HepG2 (cell line): ENCODE results near the gene MEF2B. TPM values are rescaled to one million over a fixed set of nuclear protein-coding genes. Genes with fewer than 3 reads are reported as not detected.

Experiments used
- GABPA ChIP-seq, 2 experiments: IDR thresholded peaks; 2 replicates each; pipeline ENCODE4 v1.6.1; 2011 to 2016; ENCODE audit warnings: low read depth in 2 of 2, low read length in 1 of 2, missing biosample characterization in 1 of 2, missing genetic modification characterization in 1 of 2
- PLRG1 ChIP-seq: fragments of 450-650 bp; conservative IDR thresholded peaks from 2 replicates; pipeline ENCODE4 v1.6.1; 2016
- TOPORS ChIP-seq: sonication (generic); formaldehyde crosslinking; IDR thresholded peaks from 2 replicates; pipeline ENCODE4 v1.8.0; 2023; ENCODE audit warnings: mild to moderate bottlenecking, missing genetic modification reagents
- U2AF1 ChIP-seq: fragments of 200-400 bp; formaldehyde crosslinking; optimal IDR thresholded peaks from 2 replicates; pipeline ENCODE3; 2017; ENCODE audit warnings: mild to moderate bottlenecking, low read depth, low read length
- ZFAT ChIP-seq: sonication (generic); formaldehyde crosslinking; conservative IDR thresholded peaks from 2 replicates; pipeline ENCODE4 v1.8.1; 2023; ENCODE audit warnings: missing genetic modification reagents, inconsistent platforms
- ZNF737 ChIP-seq: sonication (generic); formaldehyde crosslinking; IDR thresholded peaks from 2 replicates; pipeline ENCODE4 v1.5.0; 2020; ENCODE audit warnings: missing genetic modification reagents, mild to moderate bottlenecking, borderline replicate concordance
- polyA plus RNA-seq, 8 experiments: library from polyadenylated mRNA; depleted of rRNA in 3 of 8; stranded (reverse) in 7 of 8; unstranded in 1 of 8; fragments of >200 nt; fragmentation: Illumina TruSeq in 4 of 8; extraction: Trizol in 4 of 8; gene quantifications; 2 replicates each; pipeline versions ENCODE4 v1.2.1 to v1.2.3, GENCODE V29; 2011 to 2016; ENCODE audit warnings: low read depth in 4 of 8, missing spikeins in 1 of 8, mixed read lengths in 1 of 8; ENCODE audit not compliant: insufficient read depth in 1 of 8
- total RNA-seq, 5 experiments: library from RNA; depleted of rRNA; stranded (reverse); fragments of >200 nt; fragmentation: Illumina TruSeq; extraction: Trizol; gene quantifications; 2 replicates each; pipeline ENCODE4 v1.2.3, GENCODE V29; 2016; ENCODE audit warnings: low read depth in 1 of 5
- TF ChIP-seq, protein P1 (sequence below): sonication (generic); formaldehyde crosslinking; IDR thresholded peaks from 2 replicates; pipeline ENCODE4 v1.5.0; 2020; ENCODE audit warnings: missing genetic modification reagents, mild to moderate bottlenecking, borderline replicate concordance
- TF ChIP-seq, protein P2 (sequence below): IDR thresholded peaks from 2 replicates; pipeline ENCODE4 v1.4.0; 2020; ENCODE audit warnings: mild to moderate bottlenecking, missing genetic modification reagents
- TF ChIP-seq, protein P3 (sequence below): IDR thresholded peaks from 2 replicates; pipeline ENCODE4 v1.6.1; 2012; ENCODE audit warnings: low read depth, low read length, improper control_type of control experiment
- TF ChIP-seq, protein P4 (sequence below): sonication (generic); formaldehyde crosslinking; IDR thresholded peaks from 2 replicates; pipeline ENCODE4 v1.4.0; 2020; ENCODE audit warnings: missing genetic modification reagents, borderline replicate concordance
- TF ChIP-seq, protein P5 (sequence below): sonication (generic); formaldehyde crosslinking; conservative IDR thresholded peaks from 2 replicates; pipeline ENCODE4 v1.8.0; 2022; ENCODE audit warnings: mild to moderate bottlenecking, moderate library complexity, missing genetic modification reagents

The MEF2B gene
- total and polyA plus RNA-seq, 2 of the 13 experiments (the other 11 are each of a cell fraction or from before 2014, with no cell fraction given) = 1.2 to 1.7 TPM

DNA sequence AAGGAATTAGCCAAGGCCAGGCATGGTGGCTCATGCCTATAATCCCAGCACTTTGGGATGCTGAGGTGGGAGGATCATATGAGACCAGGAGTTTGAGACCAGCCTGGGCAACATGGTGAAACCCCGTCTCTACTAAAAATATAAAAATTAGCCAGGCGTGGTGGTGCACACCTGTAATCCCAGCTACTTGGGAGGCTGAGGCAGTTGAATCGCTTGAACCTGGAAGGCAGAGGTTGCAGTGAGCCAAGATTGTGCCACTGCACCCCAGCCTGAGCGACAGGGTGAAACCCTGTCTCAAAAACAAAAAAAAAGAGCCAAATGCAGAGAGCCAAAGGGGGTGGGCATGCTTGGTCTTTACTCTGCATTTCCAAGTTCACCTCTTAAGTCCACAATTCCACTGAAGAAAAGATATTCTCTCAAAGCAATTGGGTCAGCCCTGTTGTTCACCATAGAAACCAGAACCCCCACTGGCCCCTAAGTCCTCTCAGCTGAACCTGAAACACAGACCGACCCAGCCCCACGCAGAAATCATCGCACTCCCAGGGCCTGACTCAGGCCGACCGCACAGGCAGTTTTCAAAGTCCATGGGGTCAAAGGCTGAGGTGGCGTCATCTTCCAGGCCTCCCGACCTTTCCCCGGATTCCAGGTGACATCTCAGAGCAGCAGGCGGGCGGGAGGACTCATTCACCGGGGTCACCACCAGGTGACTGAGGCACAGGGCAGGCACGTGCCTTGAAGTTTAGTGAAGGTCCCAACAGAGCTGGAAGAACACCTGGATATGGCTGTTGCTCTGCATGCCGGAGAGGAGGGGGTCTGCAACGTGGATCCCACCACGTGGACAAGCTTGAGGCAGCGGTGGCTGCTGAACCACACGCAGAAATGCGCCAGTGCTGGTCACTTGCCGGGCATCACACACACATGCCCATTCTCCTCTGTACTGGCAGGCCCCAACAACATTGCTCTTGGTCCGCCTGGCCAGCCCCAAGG lies 73.1 kb downstream of the MEF2B start (continued):
- TF ChIP-seq, protein P1, sequence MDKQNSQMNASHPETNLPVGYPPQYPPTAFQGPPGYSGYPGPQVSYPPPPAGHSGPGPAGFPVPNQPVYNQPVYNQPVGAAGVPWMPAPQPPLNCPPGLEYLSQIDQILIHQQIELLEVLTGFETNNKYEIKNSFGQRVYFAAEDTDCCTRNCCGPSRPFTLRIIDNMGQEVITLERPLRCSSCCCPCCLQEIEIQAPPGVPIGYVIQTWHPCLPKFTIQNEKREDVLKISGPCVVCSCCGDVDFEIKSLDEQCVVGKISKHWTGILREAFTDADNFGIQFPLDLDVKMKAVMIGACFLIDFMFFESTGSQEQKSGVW (CRISPR knock-in tag) = no peak
- TF ChIP-seq, protein P2, sequence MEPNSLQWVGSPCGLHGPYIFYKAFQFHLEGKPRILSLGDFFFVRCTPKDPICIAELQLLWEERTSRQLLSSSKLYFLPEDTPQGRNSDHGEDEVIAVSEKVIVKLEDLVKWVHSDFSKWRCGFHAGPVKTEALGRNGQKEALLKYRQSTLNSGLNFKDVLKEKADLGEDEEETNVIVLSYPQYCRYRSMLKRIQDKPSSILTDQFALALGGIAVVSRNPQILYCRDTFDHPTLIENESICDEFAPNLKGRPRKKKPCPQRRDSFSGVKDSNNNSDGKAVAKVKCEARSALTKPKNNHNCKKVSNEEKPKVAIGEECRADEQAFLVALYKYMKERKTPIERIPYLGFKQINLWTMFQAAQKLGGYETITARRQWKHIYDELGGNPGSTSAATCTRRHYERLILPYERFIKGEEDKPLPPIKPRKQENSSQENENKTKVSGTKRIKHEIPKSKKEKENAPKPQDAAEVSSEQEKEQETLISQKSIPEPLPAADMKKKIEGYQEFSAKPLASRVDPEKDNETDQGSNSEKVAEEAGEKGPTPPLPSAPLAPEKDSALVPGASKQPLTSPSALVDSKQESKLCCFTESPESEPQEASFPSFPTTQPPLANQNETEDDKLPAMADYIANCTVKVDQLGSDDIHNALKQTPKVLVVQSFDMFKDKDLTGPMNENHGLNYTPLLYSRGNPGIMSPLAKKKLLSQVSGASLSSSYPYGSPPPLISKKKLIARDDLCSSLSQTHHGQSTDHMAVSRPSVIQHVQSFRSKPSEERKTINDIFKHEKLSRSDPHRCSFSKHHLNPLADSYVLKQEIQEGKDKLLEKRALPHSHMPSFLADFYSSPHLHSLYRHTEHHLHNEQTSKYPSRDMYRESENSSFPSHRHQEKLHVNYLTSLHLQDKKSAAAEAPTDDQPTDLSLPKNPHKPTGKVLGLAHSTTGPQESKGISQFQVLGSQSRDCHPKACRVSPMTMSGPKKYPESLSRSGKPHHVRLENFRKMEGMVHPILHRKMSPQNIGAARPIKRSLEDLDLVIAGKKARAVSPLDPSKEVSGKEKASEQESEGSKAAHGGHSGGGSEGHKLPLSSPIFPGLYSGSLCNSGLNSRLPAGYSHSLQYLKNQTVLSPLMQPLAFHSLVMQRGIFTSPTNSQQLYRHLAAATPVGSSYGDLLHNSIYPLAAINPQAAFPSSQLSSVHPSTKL (CRISPR knock-in tag) = peak; percentile 96
- TF ChIP-seq PLRG1 (no peak), GABPA (IDR thresholded peaks at IDR 0.05; ENCODE audit: low read depth, low read length) (no peak), GABPA (CRISPR knock-in tag; IDR thresholded peaks at IDR 0.05; ENCODE audit: low read depth) (peak; percentile 44; the same call in 1 of the 2 replicates), ZFAT (CRISPR knock-in tag) (no peak), ZNF737 (CRISPR knock-in tag) (no peak), U2AF1 (no peak), TOPORS (CRISPR knock-in tag) (peak; percentile 87)
- TF ChIP-seq, protein P3, sequence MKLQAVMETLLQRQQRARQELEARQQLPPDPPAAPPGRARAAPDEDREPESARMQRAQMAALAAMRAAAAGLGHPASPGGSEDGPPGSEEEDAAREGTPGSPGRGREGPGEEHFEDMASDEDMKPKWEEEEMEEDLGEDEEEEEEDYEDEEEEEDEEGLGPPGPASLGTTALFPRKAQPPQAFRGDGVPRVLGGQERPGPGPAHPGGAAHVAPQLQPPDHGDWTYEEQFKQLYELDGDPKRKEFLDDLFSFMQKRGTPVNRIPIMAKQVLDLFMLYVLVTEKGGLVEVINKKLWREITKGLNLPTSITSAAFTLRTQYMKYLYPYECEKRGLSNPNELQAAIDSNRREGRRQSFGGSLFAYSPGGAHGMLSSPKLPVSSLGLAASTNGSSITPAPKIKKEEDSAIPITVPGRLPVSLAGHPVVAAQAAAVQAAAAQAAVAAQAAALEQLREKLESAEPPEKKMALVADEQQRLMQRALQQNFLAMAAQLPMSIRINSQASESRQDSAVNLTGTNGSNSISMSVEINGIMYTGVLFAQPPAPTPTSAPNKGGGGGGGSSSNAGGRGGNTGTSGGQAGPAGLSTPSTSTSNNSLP = no peak
- TF ChIP-seq, protein P4, sequence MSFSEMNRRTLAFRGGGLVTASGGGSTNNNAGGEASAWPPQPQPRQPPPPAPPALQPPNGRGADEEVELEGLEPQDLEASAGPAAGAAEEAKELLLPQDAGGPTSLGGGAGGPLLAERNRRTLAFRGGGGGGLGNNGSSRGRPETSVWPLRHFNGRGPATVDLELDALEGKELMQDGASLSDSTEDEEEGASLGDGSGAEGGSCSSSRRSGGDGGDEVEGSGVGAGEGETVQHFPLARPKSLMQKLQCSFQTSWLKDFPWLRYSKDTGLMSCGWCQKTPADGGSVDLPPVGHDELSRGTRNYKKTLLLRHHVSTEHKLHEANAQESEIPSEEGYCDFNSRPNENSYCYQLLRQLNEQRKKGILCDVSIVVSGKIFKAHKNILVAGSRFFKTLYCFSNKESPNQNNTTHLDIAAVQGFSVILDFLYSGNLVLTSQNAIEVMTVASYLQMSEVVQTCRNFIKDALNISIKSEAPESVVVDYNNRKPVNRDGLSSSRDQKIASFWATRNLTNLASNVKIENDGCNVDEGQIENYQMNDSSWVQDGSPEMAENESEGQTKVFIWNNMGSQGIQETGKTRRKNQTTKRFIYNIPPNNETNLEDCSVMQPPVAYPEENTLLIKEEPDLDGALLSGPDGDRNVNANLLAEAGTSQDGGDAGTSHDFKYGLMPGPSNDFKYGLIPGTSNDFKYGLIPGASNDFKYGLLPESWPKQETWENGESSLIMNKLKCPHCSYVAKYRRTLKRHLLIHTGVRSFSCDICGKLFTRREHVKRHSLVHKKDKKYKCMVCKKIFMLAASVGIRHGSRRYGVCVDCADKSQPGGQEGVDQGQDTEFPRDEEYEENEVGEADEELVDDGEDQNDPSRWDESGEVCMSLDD (CRISPR knock-in tag) = peak; percentile 60; the same call in 1 of the 2 replicates
- TF ChIP-seq, protein P5, sequence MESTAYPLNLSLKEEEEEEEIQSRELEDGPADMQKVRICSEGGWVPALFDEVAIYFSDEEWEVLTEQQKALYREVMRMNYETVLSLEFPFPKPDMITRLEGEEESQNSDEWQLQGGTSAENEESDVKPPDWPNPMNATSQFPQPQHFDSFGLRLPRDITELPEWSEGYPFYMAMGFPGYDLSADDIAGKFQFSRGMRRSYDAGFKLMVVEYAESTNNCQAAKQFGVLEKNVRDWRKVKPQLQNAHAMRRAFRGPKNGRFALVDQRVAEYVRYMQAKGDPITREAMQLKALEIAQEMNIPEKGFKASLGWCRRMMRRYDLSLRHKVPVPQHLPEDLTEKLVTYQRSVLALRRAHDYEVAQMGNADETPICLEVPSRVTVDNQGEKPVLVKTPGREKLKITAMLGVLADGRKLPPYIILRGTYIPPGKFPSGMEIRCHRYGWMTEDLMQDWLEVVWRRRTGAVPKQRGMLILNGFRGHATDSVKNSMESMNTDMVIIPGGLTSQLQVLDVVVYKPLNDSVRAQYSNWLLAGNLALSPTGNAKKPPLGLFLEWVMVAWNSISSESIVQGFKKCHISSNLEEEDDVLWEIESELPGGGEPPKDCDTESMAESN (CRISPR knock-in tag) = peak; percentile 31
